CMK (cell line): Measurements from ENCODE around the gene STAP1.
"Not testable (repeated sequence)": the region's sequence is repeated elsewhere in the genome, so short reads cannot be mapped to it uniquely, and the experiment has no call there.

ENCODE experiments used
- DNase-seq: peaks from one replicate; pipeline ENCODE4 v3.0.0-alpha.2; 2010; ENCODE audit warnings: low read depth

STAP1 gene

DNA sequence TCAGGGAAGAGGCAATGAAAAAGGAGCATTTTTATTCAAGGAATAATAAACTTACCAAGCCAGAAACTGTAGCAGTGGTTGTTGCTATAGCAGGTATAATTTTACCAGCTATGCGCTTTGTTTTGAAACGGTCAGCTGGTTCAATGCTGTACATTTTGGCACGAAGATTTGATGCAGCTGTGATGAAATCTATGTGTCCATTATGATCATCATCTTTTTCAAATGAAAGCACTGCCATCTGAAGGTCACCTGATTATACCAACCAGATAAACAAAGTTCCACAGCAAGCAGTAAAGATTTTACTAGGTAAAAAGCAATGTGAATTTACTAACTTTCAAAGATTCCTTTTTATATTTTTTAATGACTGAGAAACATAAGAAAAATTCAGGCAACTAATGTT is 66.4 kb downstream of the STAP1 start:
- no peak for DNase-seq

DNA sequence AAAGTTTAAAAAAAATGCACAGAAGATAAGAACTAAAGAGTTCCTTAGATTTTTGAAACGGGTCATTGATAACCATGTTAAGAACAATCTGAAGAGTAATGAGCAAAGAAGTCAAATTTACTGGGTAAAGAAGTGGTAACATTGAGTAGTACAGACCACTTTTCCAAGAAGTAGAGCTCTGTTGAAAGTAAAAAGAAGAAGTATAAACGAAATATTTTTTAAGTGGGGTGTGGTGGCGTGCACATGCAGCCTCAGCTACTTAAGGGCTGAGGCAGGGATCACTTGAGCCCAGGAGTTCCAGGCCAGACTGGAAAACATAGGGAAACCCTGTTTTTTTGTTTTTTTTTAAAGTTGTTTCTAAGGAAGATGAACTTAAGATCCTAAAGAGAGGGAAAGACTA is 74.0 kb downstream of the STAP1 start:
- no peak for DNase-seq

GRCh38 chr4:67634741-67635140 is 76.2 kb downstream of the STAP1 start:
- no peak for DNase-seq

DNA sequence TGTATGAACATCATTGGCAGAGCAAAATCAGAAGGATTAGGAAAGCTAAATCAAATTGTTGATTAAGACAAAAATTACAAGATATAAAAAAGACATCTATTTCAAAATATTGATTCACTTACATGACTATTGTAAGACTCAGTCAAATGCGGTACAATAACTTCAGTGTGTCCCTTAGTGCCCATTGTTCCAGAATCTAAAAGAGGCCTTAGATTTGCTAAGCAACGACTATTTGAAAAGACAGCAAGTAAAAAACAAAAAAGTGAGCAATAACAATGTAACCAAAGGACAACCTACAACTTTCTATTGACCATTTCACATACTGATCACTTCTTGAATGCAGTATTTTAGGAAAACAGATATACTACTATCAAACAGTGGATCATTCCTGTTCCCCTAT is 76.8 kb downstream of the STAP1 start:
- no peak for DNase-seq

DNA sequence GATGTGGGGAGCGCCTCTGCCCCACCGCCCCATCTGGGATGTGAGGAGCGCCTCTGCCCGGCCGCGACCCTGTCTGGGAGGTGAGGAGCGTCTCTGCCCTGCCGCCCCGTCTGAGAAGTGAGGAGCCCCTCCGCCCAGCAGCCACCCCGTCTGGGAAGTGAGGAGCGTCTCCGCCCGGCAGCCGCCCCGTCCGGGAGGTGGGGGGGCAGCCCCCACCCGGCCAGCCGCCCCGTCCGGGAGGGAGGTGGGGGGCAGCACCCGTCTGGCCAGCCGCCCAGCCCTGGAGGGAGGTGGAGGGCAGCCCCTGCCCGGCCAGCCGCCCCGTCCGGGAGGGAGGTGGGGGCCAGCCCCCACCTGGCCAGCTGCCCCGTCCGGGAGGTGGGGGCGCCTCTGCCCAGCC is 78.5 kb downstream of the STAP1 start:
- not testable (repeated sequence) for DNase-seq

GRCh38 chr4:67638136-67638535 is 79.6 kb downstream of the STAP1 start:
- no peak for DNase-seq

DNA sequence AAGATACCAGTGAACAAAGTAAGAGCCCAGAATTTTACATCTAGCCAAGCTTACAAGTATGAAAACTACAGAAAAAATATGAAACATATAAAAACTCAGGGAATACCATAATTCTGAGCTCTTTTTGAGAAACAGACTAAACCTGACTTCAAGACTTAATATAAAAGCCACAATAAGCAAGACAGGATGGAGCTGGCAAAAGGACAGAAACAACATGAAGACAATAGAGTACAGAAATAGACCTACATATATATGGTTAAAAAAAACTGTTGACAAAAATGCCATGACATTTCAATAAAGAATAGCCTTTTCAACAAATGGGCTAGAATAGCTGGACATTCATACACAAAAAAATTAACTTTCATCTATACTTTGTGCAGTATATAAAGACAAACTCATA is 93.0 kb downstream of the STAP1 start:
- no peak for DNase-seq
